ENCODE measurements around the gene TXNL4B. TPM values are rescaled to one million over a fixed set of nuclear protein-coding genes. Genes with fewer than 3 reads are reported as not detected.
A peak's percentile ranks its signal among the peaks of the same experiment; 100 is the strongest.

Gene TXNL4B
- total and polyA plus RNA-seq, 2 donors from 2014 or later = 11.9 to 16.1 TPM

DNA sequence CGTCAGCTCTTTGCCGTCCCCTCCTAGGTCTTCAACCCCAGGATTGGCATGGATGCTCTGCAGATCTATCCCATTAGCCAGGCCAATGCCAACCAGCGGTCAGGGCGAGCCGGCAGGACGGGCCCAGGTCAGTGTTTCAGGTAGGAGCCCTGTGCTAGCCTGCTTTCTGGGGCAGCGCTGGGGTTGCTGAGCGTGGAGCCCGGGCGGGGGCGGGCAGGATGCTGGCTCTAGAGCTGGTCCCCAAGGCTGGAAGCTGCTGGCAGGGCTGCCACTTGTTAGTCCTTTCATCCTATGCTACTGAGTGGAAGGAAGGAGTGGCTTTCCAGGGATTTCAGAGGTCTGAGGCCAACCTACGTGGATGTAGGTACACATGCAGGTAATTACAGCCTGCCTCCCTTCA, 12.6 kb upstream of the TXNL4B start:
- H3K9ac ChIP-seq (ENCODE audit: low read length in 3 of 3) = no peak overlapping the region
- H3K36me3 ChIP-seq (ENCODE audit: control insufficient read depth in 2 of 3, insufficient read depth in 3 of 3, low read length in 3 of 3) = peaks cover 17 to 97% (median 76%) of the 10 kb centered on the region in 3 donors
- H3K4me3 ChIP-seq (ENCODE audit: low read length in 3 of 3) = no peak overlapping the region
- TF ChIP-seq, protein P1, sequence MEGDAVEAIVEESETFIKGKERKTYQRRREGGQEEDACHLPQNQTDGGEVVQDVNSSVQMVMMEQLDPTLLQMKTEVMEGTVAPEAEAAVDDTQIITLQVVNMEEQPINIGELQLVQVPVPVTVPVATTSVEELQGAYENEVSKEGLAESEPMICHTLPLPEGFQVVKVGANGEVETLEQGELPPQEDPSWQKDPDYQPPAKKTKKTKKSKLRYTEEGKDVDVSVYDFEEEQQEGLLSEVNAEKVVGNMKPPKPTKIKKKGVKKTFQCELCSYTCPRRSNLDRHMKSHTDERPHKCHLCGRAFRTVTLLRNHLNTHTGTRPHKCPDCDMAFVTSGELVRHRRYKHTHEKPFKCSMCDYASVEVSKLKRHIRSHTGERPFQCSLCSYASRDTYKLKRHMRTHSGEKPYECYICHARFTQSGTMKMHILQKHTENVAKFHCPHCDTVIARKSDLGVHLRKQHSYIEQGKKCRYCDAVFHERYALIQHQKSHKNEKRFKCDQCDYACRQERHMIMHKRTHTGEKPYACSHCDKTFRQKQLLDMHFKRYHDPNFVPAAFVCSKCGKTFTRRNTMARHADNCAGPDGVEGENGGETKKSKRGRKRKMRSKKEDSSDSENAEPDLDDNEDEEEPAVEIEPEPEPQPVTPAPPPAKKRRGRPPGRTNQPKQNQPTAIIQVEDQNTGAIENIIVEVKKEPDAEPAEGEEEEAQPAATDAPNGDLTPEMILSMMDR (IDR thresholded peaks at IDR 0.05; ENCODE audit: borderline replicate concordance, extremely low read depth, insufficient read depth) = no peak
- H3K27me3 ChIP-seq (ENCODE audit: control insufficient read depth, insufficient read depth, low read length) = no peaks in the 10 kb centered on the region
- no peaks in the 10 kb centered on the region for H3K4me1 ChIP-seq (ENCODE audit: control insufficient read depth in 2 of 3, insufficient read depth in 2 of 3, low read depth in 1 of 3, low read length in 3 of 3)
- FAIRE-seq (no peak), DNase-seq (no peak)
- H3K27ac ChIP-seq (ENCODE audit: low read depth in 2 of 2, low read length in 2 of 2) = no peak overlapping the region
- intact Hi-C loops (cut with DNase I) = no loop called here
- no peaks in the 10 kb centered on the region for H3K9me3 ChIP-seq (ENCODE audit: control insufficient read depth in 2 of 3, insufficient read depth in 1 of 3, low read length in 3 of 3)

DNA sequence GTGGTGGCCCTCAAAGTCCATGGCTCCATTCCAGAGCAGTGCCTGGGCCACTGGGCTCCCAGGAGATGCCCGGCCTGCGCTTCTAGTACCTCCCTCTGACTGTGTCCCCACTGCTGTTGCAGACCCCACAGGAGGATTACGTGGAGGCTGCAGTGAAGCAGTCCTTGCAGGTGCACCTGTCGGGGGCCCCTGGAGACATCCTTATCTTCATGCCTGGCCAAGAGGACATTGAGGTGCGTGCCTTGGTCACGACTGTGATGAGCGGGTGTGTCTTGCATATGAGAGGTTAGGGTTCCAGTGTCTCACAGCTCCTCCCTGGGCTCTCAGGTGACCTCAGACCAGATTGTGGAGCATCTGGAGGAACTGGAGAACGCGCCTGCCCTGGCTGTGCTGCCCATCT, 11.5 kb upstream of the TXNL4B start:
- DNase-seq (no peak), FAIRE-seq (no peak)
- Histone ChIP-seq H3K9me3 (ENCODE audit: control insufficient read depth in 2 of 3, insufficient read depth in 1 of 3, low read length in 3 of 3) (no peaks in the 10 kb centered on the region), H3K27me3 (ENCODE audit: control insufficient read depth, insufficient read depth, low read length) (no peaks in the 10 kb centered on the region), H3K4me1 (ENCODE audit: control insufficient read depth in 2 of 3, insufficient read depth in 2 of 3, low read depth in 1 of 3, low read length in 3 of 3) (no peaks in the 10 kb centered on the region), H3K27ac (ENCODE audit: low read depth in 2 of 2, low read length in 2 of 2) (no peak overlapping the region), H3K9ac (ENCODE audit: low read length in 3 of 3) (no peak overlapping the region), H3K4me3 (ENCODE audit: low read length in 3 of 3) (no peak overlapping the region), H3K36me3 (ENCODE audit: control insufficient read depth in 2 of 3, insufficient read depth in 3 of 3, low read length in 3 of 3) (peaks cover 22 to 97% (median 75%) of the 10 kb centered on the region in 3 donors)
- TF ChIP-seq, protein P1 (IDR thresholded peaks at IDR 0.05; ENCODE audit: borderline replicate concordance, extremely low read depth, insufficient read depth) = no peak
- intact Hi-C loops (cut with DNase I) = no loop called here

DNA sequence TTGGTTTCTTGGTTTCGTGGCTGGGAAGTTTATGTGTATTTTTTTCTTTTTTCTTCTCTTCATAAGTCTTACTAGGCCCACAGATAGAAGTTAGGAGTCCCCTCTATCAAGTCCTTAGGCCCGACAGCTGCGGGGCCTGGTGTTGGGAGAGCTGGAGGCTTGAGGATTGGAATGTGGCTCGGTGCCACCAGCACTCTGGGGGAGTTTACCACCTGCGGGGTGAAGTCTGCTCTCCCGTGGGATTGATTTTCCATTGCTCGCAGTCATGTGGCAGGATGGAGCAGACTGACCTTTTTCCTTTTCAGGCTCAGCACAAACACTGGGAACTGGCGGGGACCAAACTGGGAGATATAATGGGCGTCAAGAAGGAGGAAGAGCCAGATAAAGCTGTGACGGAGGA, 7.8 kb upstream of the TXNL4B start:
- H3K27me3 ChIP-seq (ENCODE audit: control insufficient read depth, insufficient read depth, low read length) = no peaks in the 10 kb centered on the region
- H3K9me3 ChIP-seq (ENCODE audit: control insufficient read depth in 2 of 3, insufficient read depth in 1 of 3, low read length in 3 of 3) = no peaks in the 10 kb centered on the region
- no peak overlapping the region for H3K27ac ChIP-seq (ENCODE audit: low read depth in 2 of 2, low read length in 2 of 2)
- TF ChIP-seq, protein P1 (IDR thresholded peaks at IDR 0.05; ENCODE audit: borderline replicate concordance, extremely low read depth, insufficient read depth) = no peak
- no peak overlapping the region for H3K4me3 ChIP-seq (ENCODE audit: low read length in 3 of 3)
- intact Hi-C loops (cut with DNase I) = no loop called here
- H3K9ac ChIP-seq (ENCODE audit: low read length in 3 of 3) = no peak overlapping the region
- no peak for FAIRE-seq
- no peaks in the 10 kb centered on the region for H3K4me1 ChIP-seq (ENCODE audit: control insufficient read depth in 2 of 3, insufficient read depth in 2 of 3, low read depth in 1 of 3, low read length in 3 of 3)
- H3K36me3 ChIP-seq (ENCODE audit: control insufficient read depth in 2 of 3, insufficient read depth in 3 of 3, low read length in 3 of 3) = peaks cover 29 to 96% (median 75%) of the 10 kb centered on the region in 3 donors
- DNase-seq = no peak

DNA sequence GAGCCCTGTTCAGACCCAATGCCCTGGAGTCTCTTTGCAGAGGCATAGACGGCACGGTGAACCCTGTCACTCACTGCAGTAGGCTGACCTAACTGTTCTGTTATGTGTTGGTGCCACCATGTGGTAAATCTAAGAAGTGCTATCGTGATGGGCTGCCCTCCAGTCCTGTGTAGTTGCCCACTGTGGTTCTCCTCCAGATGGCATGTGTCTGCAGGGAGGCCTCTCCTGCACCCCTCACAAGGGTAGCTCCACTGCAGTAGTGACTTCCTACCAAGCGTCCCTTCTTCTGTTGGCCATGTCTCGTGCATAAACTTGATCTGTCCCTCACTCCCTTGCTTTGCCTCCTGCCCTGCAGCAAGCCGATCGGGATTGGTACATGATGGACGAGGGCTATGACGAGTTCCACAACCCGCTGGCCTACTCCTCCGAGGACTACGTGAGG, 6.0 kb upstream of the TXNL4B start:
- FAIRE-seq (no peak), DNase-seq (peak in 4 of 5 donors; percentile 48 to 66 (median 63))
- H3K4me3 ChIP-seq (ENCODE audit: low read length in 3 of 3) = no peak overlapping the region
- TF ChIP-seq, protein P1 (IDR thresholded peaks at IDR 0.05; ENCODE audit: borderline replicate concordance, extremely low read depth, insufficient read depth) = peak; percentile 61
- H3K27ac ChIP-seq (ENCODE audit: low read depth in 2 of 2, low read length in 2 of 2) = no peak overlapping the region
- intact Hi-C loops (cut with DNase I) = no loop called here
- H3K4me1 ChIP-seq (ENCODE audit: control insufficient read depth in 2 of 3, insufficient read depth in 2 of 3, low read depth in 1 of 3, low read length in 3 of 3) = peaks cover 2 to 10% (median 7%) of the 10 kb centered on the region in 3 donors
- H3K36me3 ChIP-seq (ENCODE audit: control insufficient read depth in 2 of 3, insufficient read depth in 3 of 3, low read length in 3 of 3) = peaks cover 28 to 78% (median 60%) of the 10 kb centered on the region in 3 donors
- H3K9ac ChIP-seq (ENCODE audit: low read length in 3 of 3) = no peak overlapping the region
- H3K27me3 ChIP-seq (ENCODE audit: control insufficient read depth, insufficient read depth, low read length) = no peaks in the 10 kb centered on the region
- no peaks in the 10 kb centered on the region for H3K9me3 ChIP-seq (ENCODE audit: control insufficient read depth in 2 of 3, insufficient read depth in 1 of 3, low read length in 3 of 3)
